PC-3 (cell line): ENCODE measurements around the gene SNX19.

Source experiments
- EZH2 ChIP-seq: fragments of 300-600 bp; sonication (generic); IDR thresholded peaks from one replicate; pipeline ENCODE4 v1.6.1; 2017; ENCODE audit warnings: antibody characterized with exemption, mild to moderate bottlenecking, low read length; ENCODE audit not compliant: unreplicated experiment
- TF ChIP-seq, protein P1 (sequence below): fragments of 300-600 bp; sonication (generic); conservative IDR thresholded peaks from 2 replicates; pipeline ENCODE4 v1.5.1; 2017; ENCODE audit warnings: antibody characterized with exemption, low read depth, mild to moderate bottlenecking, low read length

GRCh38 chr11:130891326-130891725 is 25.0 kb downstream of the SNX19 start:
- TF ChIP-seq, protein P1, sequence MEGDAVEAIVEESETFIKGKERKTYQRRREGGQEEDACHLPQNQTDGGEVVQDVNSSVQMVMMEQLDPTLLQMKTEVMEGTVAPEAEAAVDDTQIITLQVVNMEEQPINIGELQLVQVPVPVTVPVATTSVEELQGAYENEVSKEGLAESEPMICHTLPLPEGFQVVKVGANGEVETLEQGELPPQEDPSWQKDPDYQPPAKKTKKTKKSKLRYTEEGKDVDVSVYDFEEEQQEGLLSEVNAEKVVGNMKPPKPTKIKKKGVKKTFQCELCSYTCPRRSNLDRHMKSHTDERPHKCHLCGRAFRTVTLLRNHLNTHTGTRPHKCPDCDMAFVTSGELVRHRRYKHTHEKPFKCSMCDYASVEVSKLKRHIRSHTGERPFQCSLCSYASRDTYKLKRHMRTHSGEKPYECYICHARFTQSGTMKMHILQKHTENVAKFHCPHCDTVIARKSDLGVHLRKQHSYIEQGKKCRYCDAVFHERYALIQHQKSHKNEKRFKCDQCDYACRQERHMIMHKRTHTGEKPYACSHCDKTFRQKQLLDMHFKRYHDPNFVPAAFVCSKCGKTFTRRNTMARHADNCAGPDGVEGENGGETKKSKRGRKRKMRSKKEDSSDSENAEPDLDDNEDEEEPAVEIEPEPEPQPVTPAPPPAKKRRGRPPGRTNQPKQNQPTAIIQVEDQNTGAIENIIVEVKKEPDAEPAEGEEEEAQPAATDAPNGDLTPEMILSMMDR = no peak
- no peak for TF ChIP-seq EZH2
